ENCODE results near the gene PHB1. TPM values are rescaled to one million over a fixed set of nuclear protein-coding genes. Genes with fewer than 3 reads are reported as not detected.
"Not testable (repeated sequence)": the region's sequence is repeated elsewhere in the genome, so short reads cannot be mapped to it uniquely, and the experiment has no call there.

Gene PHB1
- total RNA-seq, 1 experiment from 2014 or later = 199 TPM

GRCh38 chr17:49388692-49389513 lies 25.8 kb downstream of the PHB1 start:
- peak; percentile 18 for DNase-seq (ENCODE audit: low read depth)
- in situ Hi-C loops (cut with HindIII; ENCODE audit: low pct_unique_long_range_greater_than_20kb, low sequenced_read_pairs) = no loop called here

GRCh38 chr17:49388290-49388640 lies 26.4 kb downstream of the PHB1 start:
- no peak for DNase-seq (ENCODE audit: low read depth)
- in situ Hi-C loops (cut with HindIII; ENCODE audit: low pct_unique_long_range_greater_than_20kb, low sequenced_read_pairs) = no loop called here

GRCh38 chr17:49387498-49388289 lies 27.0 kb downstream of the PHB1 start:
- no peak for DNase-seq (ENCODE audit: low read depth)
- in situ Hi-C loops (cut with HindIII; ENCODE audit: low pct_unique_long_range_greater_than_20kb, low sequenced_read_pairs) = no loop called here

- no peak for DNase-seq (ENCODE audit: low read depth)
- in situ Hi-C loops (cut with HindIII; ENCODE audit: low pct_unique_long_range_greater_than_20kb, low sequenced_read_pairs) = no loop called here
Measured at GRCh38 chr17:49386373-49386772, 28.3 kb downstream of the PHB1 start.

GRCh38 chr17:49384951-49385350 lies 29.7 kb downstream of the PHB1 start:
- in situ Hi-C loops (cut with HindIII; ENCODE audit: low pct_unique_long_range_greater_than_20kb, low sequenced_read_pairs) = no loop called here
- DNase-seq (ENCODE audit: low read depth) = no peak

GRCh38 chr17:49383060-49383459 lies 31.6 kb downstream of the PHB1 start:
- in situ Hi-C loops (cut with HindIII; ENCODE audit: low pct_unique_long_range_greater_than_20kb, low sequenced_read_pairs) = no loop called here
- DNase-seq (ENCODE audit: low read depth) = no peak

GRCh38 chr17:49382556-49382955 lies 32.1 kb downstream of the PHB1 start:
- in situ Hi-C loops (cut with HindIII; ENCODE audit: low pct_unique_long_range_greater_than_20kb, low sequenced_read_pairs) = no loop called here
- DNase-seq (ENCODE audit: low read depth) = no peak

- no peak for DNase-seq (ENCODE audit: low read depth)
- in situ Hi-C loops (cut with HindIII; ENCODE audit: low pct_unique_long_range_greater_than_20kb, low sequenced_read_pairs) = no loop called here
Measured at GRCh38 chr17:49381793-49382192, 32.9 kb downstream of the PHB1 start.

GRCh38 chr17:49381033-49381432 lies 33.6 kb downstream of the PHB1 start:
- no peak for DNase-seq (ENCODE audit: low read depth)
- in situ Hi-C loops (cut with HindIII; ENCODE audit: low pct_unique_long_range_greater_than_20kb, low sequenced_read_pairs) = no loop called here

- in situ Hi-C loops (cut with HindIII; ENCODE audit: low pct_unique_long_range_greater_than_20kb, low sequenced_read_pairs) = no loop called here
- DNase-seq (ENCODE audit: low read depth) = no peak
Measured at GRCh38 chr17:49379926-49380325, 34.8 kb downstream of the PHB1 start.

GRCh38 chr17:49378311-49378710 lies 36.4 kb downstream of the PHB1 start:
- no peak for DNase-seq (ENCODE audit: low read depth)
- in situ Hi-C loops (cut with HindIII; ENCODE audit: low pct_unique_long_range_greater_than_20kb, low sequenced_read_pairs) = no loop called here

- in situ Hi-C loops (cut with HindIII; ENCODE audit: low pct_unique_long_range_greater_than_20kb, low sequenced_read_pairs) = no loop called here
- no peak for DNase-seq (ENCODE audit: low read depth)
Measured at GRCh38 chr17:49375544-49375943, 39.1 kb downstream of the PHB1 start.

GRCh38 chr17:49373115-49373514 lies 41.6 kb downstream of the PHB1 start:
- DNase-seq (ENCODE audit: low read depth) = no peak
- in situ Hi-C loops (cut with HindIII; ENCODE audit: low pct_unique_long_range_greater_than_20kb, low sequenced_read_pairs) = no loop called here

GRCh38 chr17:49372425-49372824 lies 42.3 kb downstream of the PHB1 start:
- DNase-seq (ENCODE audit: low read depth) = no peak
- in situ Hi-C loops (cut with HindIII; ENCODE audit: low pct_unique_long_range_greater_than_20kb, low sequenced_read_pairs) = no loop called here

- no peak for DNase-seq (ENCODE audit: low read depth)
- in situ Hi-C loops (cut with HindIII; ENCODE audit: low pct_unique_long_range_greater_than_20kb, low sequenced_read_pairs) = no loop called here
Measured at GRCh38 chr17:49370971-49371834, 43.5 kb downstream of the PHB1 start.

GRCh38 chr17:49369760-49370159 lies 44.9 kb downstream of the PHB1 start:
- DNase-seq (ENCODE audit: low read depth) = no peak
- in situ Hi-C loops (cut with HindIII; ENCODE audit: low pct_unique_long_range_greater_than_20kb, low sequenced_read_pairs) = no loop called here

GRCh38 chr17:49369089-49369488 lies 45.6 kb downstream of the PHB1 start:
- in situ Hi-C loops (cut with HindIII; ENCODE audit: low pct_unique_long_range_greater_than_20kb, low sequenced_read_pairs) = no loop called here
- DNase-seq (ENCODE audit: low read depth) = no peak

GRCh38 chr17:49365667-49366066 lies 49.0 kb downstream of the PHB1 start:
- in situ Hi-C loops (cut with HindIII; ENCODE audit: low pct_unique_long_range_greater_than_20kb, low sequenced_read_pairs) = no loop called here
- DNase-seq (ENCODE audit: low read depth) = no peak

GRCh38 chr17:49365126-49365525 lies 49.6 kb downstream of the PHB1 start:
- in situ Hi-C loops (cut with HindIII; ENCODE audit: low pct_unique_long_range_greater_than_20kb, low sequenced_read_pairs); DNase-seq (ENCODE audit: low read depth): not testable (repeated sequence)
